Measurements from ENCODE around the gene B3GAT3. TPM values are rescaled to one million over a fixed set of nuclear protein-coding genes. Genes with fewer than 3 reads are reported as not detected.

Gene B3GAT3
- total and polyA plus RNA-seq, 10 of the 15 experiments (the other 5 are each of a cell fraction or from before 2014, with no cell fraction given): 0.31 to 52.7 (median 29.8) TPM

DNA sequence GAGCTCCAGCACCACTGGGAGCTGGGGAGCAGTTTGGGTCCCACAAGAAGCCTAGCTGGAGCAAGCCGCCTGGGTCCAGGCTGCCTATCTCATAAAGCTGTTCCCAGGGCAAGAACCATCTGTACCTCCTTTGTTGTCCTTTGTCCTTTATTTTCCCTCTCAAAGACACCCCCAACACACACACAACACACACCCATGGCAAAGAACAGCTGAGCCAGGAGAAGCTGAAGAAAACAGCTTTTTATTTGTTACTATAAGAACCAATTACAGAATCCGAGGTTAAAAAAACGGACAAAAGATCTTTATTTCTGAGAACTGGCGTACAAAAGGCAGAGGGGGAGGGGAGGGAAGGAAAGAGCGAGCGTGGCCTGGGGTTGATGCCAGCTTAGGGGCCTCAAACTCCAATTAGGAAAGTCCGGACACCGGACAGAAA is 28.8 kb downstream of the B3GAT3 start:
- H3K79me2 ChIP-seq (ENCODE audit: control insufficient read depth, insufficient read depth, low read length): peaks cover 23% of the 10 kb centered on the region
- in situ Hi-C loops (cut with MboI) (no loop called here), intact Hi-C loops (cut with micrococcal nuclease; ENCODE audit: unreplicated experiment) (loop anchor here (5.0 to 10.0 kb wide), 2 partner anchors 242 to 269 kb away; partner anchors contain the start of genes STX5, TEX54 and WDR74)
- peak overlapping the region; percentile 86 for H3K4me2 ChIP-seq (ENCODE audit: control insufficient read depth, insufficient read depth)
- BruUV-seq (replicated peaks): no TSS peak
- no peak overlapping the region for H3K9ac ChIP-seq (ENCODE audit: control insufficient read depth, insufficient read depth, low read length)
- no peaks in the 10 kb centered on the region for H3K9me3 ChIP-seq (replicated peaks; ENCODE audit: control insufficient read depth, insufficient read depth, low read length)
- ChIA-PET CTCF (interaction anchor here (0.7 to 5.5 kb wide), 24 partner anchors 8 to 270 kb away, joined by 3 to 48 read pairs (median 12); partner anchors contain the start of genes B3GAT3, C11orf98, CSKMT and EEF1G), RAD21 (ENCODE audit: unreplicated experiment) (interaction anchor here (1.3 to 3.5 kb wide), 13 partner anchors 7 to 168 kb away, joined by 4 to 36 read pairs (median 13); partner anchors contain the start of genes B3GAT3, EEF1G, INTS5 and LBHD1), POLR2A (interaction anchor here (0.9 to 3.1 kb wide), 8 partner anchors 8 to 87 kb away, joined by 3 to 37 read pairs (median 12); partner anchors contain the start of genes B3GAT3, EEF1G, LBHD1 and MTA2), SMC1A (ENCODE audit: uncharacterized antibody, unreplicated experiment) (interaction anchor here (0.6 to 3.1 kb wide), 14 partner anchors 8 to 270 kb away, joined by 3 to 30 read pairs (median 6); partner anchors contain the start of genes B3GAT3, C11orf98, CSKMT and EEF1G)
- peaks cover 32 to 44% of the 10 kb centered on the region in 2 experiments for H3K36me3 ChIP-seq (ENCODE audit: control insufficient read depth in 2 of 2, insufficient read depth in 2 of 2, low read length in 1 of 2)
- FAIRE-seq (no peak), ATAC-seq (no peak), DNase-seq (ENCODE audit: low read depth, low spot score) (no peak)
- peaks cover 11% of the 10 kb centered on the region for H3K4me1 ChIP-seq (ENCODE audit: control insufficient read depth, insufficient read depth, low read length)
- no peak overlapping the region for H2AFZ ChIP-seq (ENCODE audit: control insufficient read depth, low read depth, low read length)
- no peak overlapping the region for H3K27ac ChIP-seq (ENCODE audit: control insufficient read depth, insufficient read depth)
- 71% methylated on average over 8 of the region's 8 CpGs for WGBS (ENCODE audit: insufficient coverage, insufficient replicate concordance, low lambda C conversion rate, missing lambda C conversion rate)
- no peaks in the 10 kb centered on the region; the same call in 1 of the 2 replicates for H4K20me1 ChIP-seq (ENCODE audit: control insufficient read depth, insufficient read depth)
- H3K27me3 ChIP-seq (replicated peaks in 1 of 2; ENCODE audit: control insufficient read depth in 2 of 2, insufficient read depth in 2 of 2, low read length in 1 of 2): no peaks in the 10 kb centered on the region
- TF ChIP-seq, protein P1, sequence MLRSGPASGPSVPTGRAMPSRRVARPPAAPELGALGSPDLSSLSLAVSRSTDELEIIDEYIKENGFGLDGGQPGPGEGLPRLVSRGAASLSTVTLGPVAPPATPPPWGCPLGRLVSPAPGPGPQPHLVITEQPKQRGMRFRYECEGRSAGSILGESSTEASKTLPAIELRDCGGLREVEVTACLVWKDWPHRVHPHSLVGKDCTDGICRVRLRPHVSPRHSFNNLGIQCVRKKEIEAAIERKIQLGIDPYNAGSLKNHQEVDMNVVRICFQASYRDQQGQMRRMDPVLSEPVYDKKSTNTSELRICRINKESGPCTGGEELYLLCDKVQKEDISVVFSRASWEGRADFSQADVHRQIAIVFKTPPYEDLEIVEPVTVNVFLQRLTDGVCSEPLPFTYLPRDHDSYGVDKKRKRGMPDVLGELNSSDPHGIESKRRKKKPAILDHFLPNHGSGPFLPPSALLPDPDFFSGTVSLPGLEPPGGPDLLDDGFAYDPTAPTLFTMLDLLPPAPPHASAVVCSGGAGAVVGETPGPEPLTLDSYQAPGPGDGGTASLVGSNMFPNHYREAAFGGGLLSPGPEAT (IDR thresholded peaks at IDR 0.05; ENCODE audit: low read depth): no peak
- no peak for TF ChIP-seq KAT2A (conservative IDR thresholded peaks at IDR 0.05; ENCODE audit: control insufficient read depth, low read depth, low read length)
- TF ChIP-seq ZNF217 (IDR thresholded peaks at IDR 0.05): no peak
- TF ChIP-seq JUNB (IDR thresholded peaks at IDR 0.05): no peak
- no peak for TF ChIP-seq NFYA (IDR thresholded peaks at IDR 0.05; ENCODE audit: borderline replicate concordance, low read depth, low read length)
- no peak for TF ChIP-seq NFXL1 (IDR thresholded peaks at IDR 0.05; ENCODE audit: borderline replicate concordance)
- TF ChIP-seq SMARCA5 (IDR thresholded peaks at IDR 0.05): no peak
- no peak for TF ChIP-seq BHLHE40 (IDR thresholded peaks at IDR 0.05; ENCODE audit: borderline replicate concordance in 1 of 2, low read depth in 2 of 2, low read length in 1 of 2)
- no peak for TF ChIP-seq ZNF384 (IDR thresholded peaks at IDR 0.05; ENCODE audit: borderline replicate concordance, low read depth, low read length)
- TF ChIP-seq TARDBP (IDR thresholded peaks at IDR 0.05; ENCODE audit: borderline replicate concordance): no peak
- TF ChIP-seq NBN (IDR thresholded peaks at IDR 0.05): no peak
- no peak for TF ChIP-seq ESRRA (IDR thresholded peaks at IDR 0.05; ENCODE audit: low read length)
- TF ChIP-seq ZSCAN29 (IDR thresholded peaks at IDR 0.05): no peak
- TF ChIP-seq RCOR1 (conservative IDR thresholded peaks at IDR 0.05; ENCODE audit: low read depth, low read length): no peak
- TF ChIP-seq BRCA1 (IDR thresholded peaks at IDR 0.05; ENCODE audit: low read depth, low read length): no peak
- H3K4me3 ChIP-seq: no peak overlapping the region
